ENCODE measurements around the gene MYH7. TPM values are rescaled to one million over a fixed set of nuclear protein-coding genes. Genes with fewer than 3 reads are reported as not detected.

MYH7 gene
- total RNA-seq, 1 experiment from 2014 or later: not detected

DNA sequence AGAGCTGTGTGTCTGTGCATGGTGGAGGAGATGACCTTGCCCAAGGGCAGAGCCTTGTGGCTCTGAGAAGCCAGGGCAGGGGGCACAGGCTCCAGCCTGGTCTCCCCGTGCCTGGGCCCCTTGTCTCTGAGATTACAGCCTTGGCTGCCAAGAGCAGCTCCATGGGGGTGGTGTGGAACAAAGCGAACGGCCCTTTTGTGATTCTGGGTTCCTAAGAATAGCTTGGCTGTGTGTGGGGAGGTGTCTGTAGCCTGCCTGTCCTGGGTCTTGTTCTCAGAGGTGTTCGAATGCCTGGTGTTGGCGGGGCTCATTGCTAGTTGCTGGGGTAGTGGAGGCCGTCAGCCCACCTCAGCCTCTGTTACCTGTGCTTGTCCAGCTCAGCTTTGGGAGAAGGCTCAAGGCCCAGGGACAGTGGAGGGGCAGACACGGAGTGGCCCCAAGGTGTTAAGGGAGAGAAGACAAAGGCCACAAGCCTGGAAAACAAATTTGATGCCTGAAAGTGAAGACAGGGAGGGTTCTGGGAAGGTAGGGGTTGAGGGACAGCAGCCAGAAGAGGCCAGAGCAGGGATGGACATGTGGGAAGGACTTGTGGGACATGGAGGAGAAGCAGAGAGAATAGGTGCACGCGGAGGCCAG is 7.4 kb upstream of the MYH7 start:
- POLR2A ChIA-PET (ENCODE audit: low non-redundant PET): no interaction called here
- no peak for TF ChIP-seq EZH2 (IDR thresholded peaks at IDR 0.05; ENCODE audit: borderline replicate concordance, low read depth, low read length, poor library complexity, severe bottlenecking)
- TF ChIP-seq, protein P1, sequence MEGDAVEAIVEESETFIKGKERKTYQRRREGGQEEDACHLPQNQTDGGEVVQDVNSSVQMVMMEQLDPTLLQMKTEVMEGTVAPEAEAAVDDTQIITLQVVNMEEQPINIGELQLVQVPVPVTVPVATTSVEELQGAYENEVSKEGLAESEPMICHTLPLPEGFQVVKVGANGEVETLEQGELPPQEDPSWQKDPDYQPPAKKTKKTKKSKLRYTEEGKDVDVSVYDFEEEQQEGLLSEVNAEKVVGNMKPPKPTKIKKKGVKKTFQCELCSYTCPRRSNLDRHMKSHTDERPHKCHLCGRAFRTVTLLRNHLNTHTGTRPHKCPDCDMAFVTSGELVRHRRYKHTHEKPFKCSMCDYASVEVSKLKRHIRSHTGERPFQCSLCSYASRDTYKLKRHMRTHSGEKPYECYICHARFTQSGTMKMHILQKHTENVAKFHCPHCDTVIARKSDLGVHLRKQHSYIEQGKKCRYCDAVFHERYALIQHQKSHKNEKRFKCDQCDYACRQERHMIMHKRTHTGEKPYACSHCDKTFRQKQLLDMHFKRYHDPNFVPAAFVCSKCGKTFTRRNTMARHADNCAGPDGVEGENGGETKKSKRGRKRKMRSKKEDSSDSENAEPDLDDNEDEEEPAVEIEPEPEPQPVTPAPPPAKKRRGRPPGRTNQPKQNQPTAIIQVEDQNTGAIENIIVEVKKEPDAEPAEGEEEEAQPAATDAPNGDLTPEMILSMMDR (conservative IDR thresholded peaks at IDR 0.05; ENCODE audit: low read depth, low read length): no peak
- H3K4me1 ChIP-seq (ENCODE audit: insufficient read depth, low read length, poor library complexity, severe bottlenecking): no peaks in the 10 kb centered on the region
- CTCF ChIA-PET: no interaction called here
- H3K36me3 ChIP-seq (ENCODE audit: insufficient read depth, low read length, poor library complexity, severe bottlenecking): no peaks in the 10 kb centered on the region
- intact Hi-C loops (cut with micrococcal nuclease; ENCODE audit: unreplicated experiment): no loop called here
- no peaks in the 10 kb centered on the region for H3K9me3 ChIP-seq (ENCODE audit: low read depth, low read length, poor library complexity, severe bottlenecking)
- no peak for DNase-seq (ENCODE audit: low spot score)
- no TSS peak for BruUV-seq (replicated peaks)
- no peak overlapping the region for H3K4me3 ChIP-seq (ENCODE audit: low read depth, low read length, poor library complexity, severe bottlenecking)
- no peaks in the 10 kb centered on the region for H3K27me3 ChIP-seq (replicated peaks; ENCODE audit: insufficient read depth, low read depth, low read length, poor library complexity)
- H3K27ac ChIP-seq (ENCODE audit: low read depth, low read length, poor library complexity, severe bottlenecking): no peak overlapping the region

GRCh38 chr14:23441076-23441475 is 5.6 kb upstream of the MYH7 start:
- CTCF ChIA-PET: no interaction called here
- Histone ChIP-seq H3K27me3 (replicated peaks; ENCODE audit: insufficient read depth, low read depth, low read length, poor library complexity) (no peaks in the 10 kb centered on the region), H3K27ac (ENCODE audit: low read depth, low read length, poor library complexity, severe bottlenecking) (no peak overlapping the region), H3K9me3 (ENCODE audit: low read depth, low read length, poor library complexity, severe bottlenecking) (no peaks in the 10 kb centered on the region), H3K36me3 (ENCODE audit: insufficient read depth, low read length, poor library complexity, severe bottlenecking) (no peaks in the 10 kb centered on the region), H3K4me1 (ENCODE audit: insufficient read depth, low read length, poor library complexity, severe bottlenecking) (no peaks in the 10 kb centered on the region), H3K4me3 (ENCODE audit: low read depth, low read length, poor library complexity, severe bottlenecking) (no peak overlapping the region)
- POLR2A ChIA-PET (ENCODE audit: low non-redundant PET): no interaction called here
- peak; percentile 12 for DNase-seq (ENCODE audit: low spot score)
- no TSS peak for BruUV-seq (replicated peaks)
- intact Hi-C loops (cut with micrococcal nuclease; ENCODE audit: unreplicated experiment): no loop called here
- no peak for TF ChIP-seq EZH2 (IDR thresholded peaks at IDR 0.05; ENCODE audit: borderline replicate concordance, low read depth, low read length, poor library complexity, severe bottlenecking)

- POLR2A ChIA-PET (ENCODE audit: low non-redundant PET): no interaction called here
- Histone ChIP-seq H3K27me3 (replicated peaks; ENCODE audit: insufficient read depth, low read depth, low read length, poor library complexity) (no peaks in the 10 kb centered on the region), H3K27ac (ENCODE audit: low read depth, low read length, poor library complexity, severe bottlenecking) (no peak overlapping the region), H3K9me3 (ENCODE audit: low read depth, low read length, poor library complexity, severe bottlenecking) (no peaks in the 10 kb centered on the region), H3K4me1 (ENCODE audit: insufficient read depth, low read length, poor library complexity, severe bottlenecking) (no peaks in the 10 kb centered on the region), H3K4me3 (ENCODE audit: low read depth, low read length, poor library complexity, severe bottlenecking) (no peak overlapping the region), H3K36me3 (ENCODE audit: insufficient read depth, low read length, poor library complexity, severe bottlenecking) (no peaks in the 10 kb centered on the region)
- CTCF ChIA-PET: interaction anchor here (0.9 kb wide), 1 partner anchor 87 kb away, joined by 3 read pairs; the partner anchor contains the start of gene SLC22A17
- intact Hi-C loops (cut with micrococcal nuclease; ENCODE audit: unreplicated experiment): no loop called here
- no peak for DNase-seq (ENCODE audit: low spot score)
- no TSS peak for BruUV-seq (replicated peaks)
- no peak for TF ChIP-seq EZH2 (IDR thresholded peaks at IDR 0.05; ENCODE audit: borderline replicate concordance, low read depth, low read length, poor library complexity, severe bottlenecking)
- TF ChIP-seq, protein P1 (conservative IDR thresholded peaks at IDR 0.05; ENCODE audit: low read depth, low read length): no peak
Measured at GRCh38 chr14:23439107-23439835, 3.8 kb upstream of the MYH7 start.
